IMR-90 (cell line): ENCODE results near the gene COG4. TPM values are rescaled to one million over a fixed set of nuclear protein-coding genes. Genes with fewer than 3 reads are reported as not detected.
A peak's percentile ranks its signal among the peaks of the same experiment; 100 is the strongest.

Source experiments
- ATAC-seq: fragments of 200-7000 bp; cut with Tn5 transposase; 2 replicates; pipeline ENCODE4 v1.9.1; 2020; ENCODE audit warnings: low read depth, mild to moderate bottlenecking, moderate library complexity
- Bru-seq: library from RNA; stranded (reverse); fragments of 400-500 nt; gene quantifications from one replicate; lab custom pipeline; 2021; lab: Mats Ljungman, UMichigan
- BruChase-seq, 2 experiments: library from RNA; stranded (reverse); fragments of 400-500 nt; gene quantifications; one replicate each; lab custom pipeline; 2021; lab: Mats Ljungman, UMichigan
- BruUV-seq: library from RNA; stranded (reverse); fragments of 400-500 nt; replicated peaks from 2 replicates; lab custom pipeline; 2021; lab: Mats Ljungman, UMichigan
- CTCF ChIA-PET: fragments of 300-600 bp; formaldehyde crosslinking; extraction: SDS; loops from one replicate; lab custom pipeline; 2021; ENCODE audit warnings: antibody characterized with exemption; lab: Yijun Ruan, JAX
- POLR2A ChIA-PET: fragments of 300-600 bp; sonication (Branson Sonifier 250); formaldehyde crosslinking; loops from one replicate; lab custom pipeline; 2022; ENCODE audit warnings: antibody characterized with exemption; ENCODE audit not compliant: unreplicated experiment; lab: Charles Lee
- DNase-seq: peaks from one replicate; pipeline ENCODE4 v3.0.0; 2013
- H2AFZ ChIP-seq: replicated peaks from 2 replicates; pipeline ENCODE3; 2013; ENCODE audit warnings: low read length, mild to moderate bottlenecking; ENCODE audit not compliant: poor library complexity
- H2AK5ac ChIP-seq: 2 replicates; pipeline ENCODE4 v1.6.1; 2013; ENCODE audit warnings: low read depth, low read length, inconsistent platforms
- H2AK9ac ChIP-seq: replicated peaks from 2 replicates; pipeline ENCODE3; 2013; ENCODE audit warnings: mild to moderate bottlenecking, low read depth, low read length, moderate library complexity; ENCODE audit not compliant: poor library complexity
- H2BK120ac ChIP-seq: 2 replicates; pipeline ENCODE4 v1.6.1; 2013; ENCODE audit warnings: low read depth, low read length, inconsistent platforms
- H2BK15ac ChIP-seq: 3 replicates; pipeline ENCODE4 v1.6.1; 2013; ENCODE audit warnings: low read depth, low read length, inconsistent platforms
- H2BK20ac ChIP-seq: 2 replicates; pipeline ENCODE4 v1.6.1; 2013; ENCODE audit warnings: low read depth, mild to moderate bottlenecking, inconsistent platforms, low read length, moderate library complexity
- H2BK5ac ChIP-seq: 2 replicates; pipeline ENCODE4 v1.6.1; 2013; ENCODE audit warnings: mild to moderate bottlenecking, low read depth, low read length, inconsistent platforms; ENCODE audit not compliant: poor library complexity, severe bottlenecking
- H3K14ac ChIP-seq: replicated peaks from 2 replicates; pipeline ENCODE4 v1.6.1; 2013; ENCODE audit warnings: low read depth, low read length, inconsistent platforms
- H3K18ac ChIP-seq: 2 replicates; pipeline ENCODE4 v1.6.1; 2013; ENCODE audit warnings: low read depth, low read length, control low read depth
- H3K23ac ChIP-seq: 2 replicates; pipeline ENCODE4 v1.6.1; 2013; ENCODE audit warnings: low read depth, low read length, inconsistent platforms
- H3K27ac ChIP-seq: 2 replicates; pipeline ENCODE4 v1.5.1; 2013; ENCODE audit warnings: mild to moderate bottlenecking, control low read depth, low read length; ENCODE audit not compliant: insufficient read depth
- H3K27me3 ChIP-seq: 2 replicates; pipeline ENCODE4 v1.6.1; 2013; ENCODE audit warnings: low read length; ENCODE audit not compliant: control insufficient read depth, insufficient read depth
- H3K36me3 ChIP-seq: 2 replicates; pipeline ENCODE4 v1.6.1; 2013; ENCODE audit warnings: low read length, mixed read lengths; ENCODE audit not compliant: control insufficient read depth, insufficient read depth
- H3K4ac ChIP-seq: 2 replicates; pipeline ENCODE4 v1.6.1; 2013; ENCODE audit warnings: low read depth, low read length, inconsistent platforms
- H3K4me1 ChIP-seq: 2 replicates; pipeline ENCODE4 v1.6.1; 2013; ENCODE audit warnings: low read length, mixed read lengths; ENCODE audit not compliant: control insufficient read depth, insufficient read depth
- H3K4me2 ChIP-seq: 2 replicates; pipeline ENCODE4 v1.6.1; 2013; ENCODE audit warnings: low read depth, mild to moderate bottlenecking, control low read depth, low read length, moderate library complexity
- H3K4me3 ChIP-seq: 2 replicates; pipeline ENCODE4 v1.5.1; 2013; ENCODE audit warnings: low read depth, mild to moderate bottlenecking, control low read depth, low read length, moderate library complexity; ENCODE audit not compliant: insufficient read depth
- H3K56ac ChIP-seq: 2 replicates; pipeline ENCODE4 v1.6.1; 2013; ENCODE audit warnings: low read length, inconsistent platforms; ENCODE audit not compliant: insufficient read depth; ENCODE audit errors: extremely low read depth
- H3K79me1 ChIP-seq, 2 experiments: 2 replicates each; pipeline ENCODE4 v1.6.1; 2013; ENCODE audit warnings: low read length in 2 of 2, inconsistent platforms in 1 of 2, low read depth in 1 of 2
- H3K9ac ChIP-seq: 2 replicates; pipeline ENCODE4 v1.6.1; 2013; ENCODE audit warnings: low read depth, low read length, control low read depth
- H3K9me1 ChIP-seq: 2 replicates; pipeline ENCODE4 v1.6.1; 2013; ENCODE audit warnings: low read length, inconsistent platforms; ENCODE audit not compliant: insufficient read depth
- H3K9me3 ChIP-seq: 2 replicates; pipeline ENCODE4 v1.6.1; 2013; ENCODE audit warnings: low read length; ENCODE audit not compliant: control insufficient read depth, insufficient read depth
- H4K20me1 ChIP-seq: 2 replicates; pipeline ENCODE4 v1.6.1; 2013; ENCODE audit warnings: low read length, inconsistent platforms; ENCODE audit not compliant: insufficient read depth
- H4K5ac ChIP-seq: 2 replicates; pipeline ENCODE4 v1.6.1; 2013; ENCODE audit warnings: mild to moderate bottlenecking, low read depth, low read length, control low read depth
- H4K8ac ChIP-seq, 2 experiments: 2 replicates each; pipeline ENCODE4 v1.6.1; 2013; ENCODE audit warnings: low read depth in 2 of 2, low read length in 2 of 2, control low read depth in 1 of 2, inconsistent platforms in 1 of 2
- H4K91ac ChIP-seq: 2 replicates; pipeline ENCODE4 v1.6.1; 2013; ENCODE audit warnings: low read depth, low read length, inconsistent platforms; ENCODE audit not compliant: insufficient read depth
- BHLHE40 ChIP-seq: fragments of 150-350 bp; IDR thresholded peaks from 2 replicates; pipeline ENCODE4 v1.6.1; 2016; ENCODE audit warnings: mild to moderate bottlenecking, low read depth, low read length
- FOS ChIP-seq: fragments of 150-350 bp; IDR thresholded peaks from 2 replicates; pipeline ENCODE4 v1.6.1; 2016; ENCODE audit warnings: low read depth, low read length
- MAZ ChIP-seq: IDR thresholded peaks from 2 replicates; pipeline ENCODE4 v1.6.1; 2012; ENCODE audit warnings: low read depth, mild to moderate bottlenecking, low read length, improper control_type of control experiment, moderate library complexity, borderline replicate concordance
- RAD21 ChIP-seq: IDR thresholded peaks from 2 replicates; pipeline ENCODE4 v1.6.1; 2012; ENCODE audit warnings: low read length, improper control_type of control experiment
- RCOR1 ChIP-seq: IDR thresholded peaks from 2 replicates; pipeline ENCODE4 v1.6.1; 2012; ENCODE audit warnings: mild to moderate bottlenecking, low read length, improper control_type of control experiment; ENCODE audit not compliant: insufficient replicate concordance
- RFX5 ChIP-seq: IDR thresholded peaks from 2 replicates; pipeline ENCODE4 v1.8.0; 2012; ENCODE audit warnings: low read depth, mild to moderate bottlenecking, low read length, moderate library complexity
- SMC3 ChIP-seq: fragments of 150-350 bp; IDR thresholded peaks from 2 replicates; pipeline ENCODE4 v1.6.1; 2016; ENCODE audit warnings: low read depth, mild to moderate bottlenecking, antibody characterized with exemption, low read length, moderate library complexity
- WGBS, 2 experiments: methylation state at CpG; one replicate each; pipeline versions ENCODE4 v1.1.5 to v1.1.7; 2013; ENCODE audit warnings: missing lambda C conversion rate in 2 of 2; ENCODE audit not compliant: insufficient read length in 1 of 2; ENCODE audit errors: extremely low coverage in 2 of 2; 5-methylcytosine and 5-hydroxymethylcytosine counted together
- dilution Hi-C: fragments of 300-500 bp; cut with HindIII; formaldehyde crosslinking; loops from one replicate; pipeline ENCODE4 v1.14.3; 2018; ENCODE audit warnings: low sequenced_read_pairs; ENCODE audit not compliant: unreplicated experiment
- in situ Hi-C: fragments of 300-500 bp; cut with MboI; formaldehyde crosslinking; loops from 3 replicates; pipeline ENCODE4 v1.14.3; 2019; ENCODE audit warnings: low sequenced_read_pairs, inconsistent platforms, mixed read lengths
- intact Hi-C: fragments of 100-400 bp; cut with micrococcal nuclease; formaldehyde crosslinking; loops from 2 replicates; pipeline ENCODE4 v1.10.0; 2022
- long read RNA-seq: library from polyadenylated mRNA; unstranded; transcript quantifications from one replicate; pipeline ENCODE4 v2.0.0, GENCODE V29; 2021; ENCODE audit not compliant: unreplicated experiment
- polyA plus RNA-seq, 3 experiments: library from polyadenylated mRNA; depleted of rRNA; stranded (reverse); fragments of >200 nt; gene quantifications; 2 replicates each; pipeline ENCODE4 v1.2.3, GENCODE V29; 2012; ENCODE audit warnings: low replicate concordance in 1 of 3
- total RNA-seq: library from RNA; depleted of rRNA; stranded (reverse); fragments of >200 nt; gene quantifications from 2 replicates; pipeline ENCODE4 v1.2.3, GENCODE V29; 2012; rRNA removed
- TF ChIP-seq, protein P1 (sequence below): fragments of 150-350 bp; IDR thresholded peaks from 2 replicates; pipeline ENCODE4 v1.6.1; 2016; ENCODE audit warnings: low read depth, mild to moderate bottlenecking, low read length, moderate library complexity, borderline replicate concordance
- TF ChIP-seq, protein P2 (sequence below): fragments of 150-350 bp; IDR thresholded peaks from 2 replicates; pipeline ENCODE4 v1.6.1; 2017; ENCODE audit warnings: mild to moderate bottlenecking, antibody characterized with exemption, low read length, low read depth

COG4 gene
- total RNA-seq (85.0 and 96.1 TPM in 2 replicates), polyA plus RNA-seq (2012; rRNA removed) (47.5 and 49.7 TPM in 2 replicates), Bru-seq, nascent RNA (percentile 61 among the genes with signal in this experiment), BruChase-seq, experiment 1, labeled RNA remaining after a 6-hour chase (percentile 78 among the genes with signal in this experiment), BruChase-seq, experiment 2, labeled RNA remaining after a 2-hour chase (percentile 62 among the genes with signal in this experiment)
- polyA plus RNA-seq (2012; cell fraction: cytosol; rRNA removed), result 71.3 and 112 TPM in 2 replicates
- 77.5 and 117 TPM in 2 replicates for polyA plus RNA-seq (2012; cell fraction: nucleus; rRNA removed; ENCODE audit: low replicate concordance)
- long read RNA-seq, transcript COG4-201 (19 exons, 2,833 nt), result major isoform, 106 of 148 reads
- long read RNA-seq, partial matches to known transcripts, result 10 of 148 reads
- long read RNA-seq, other reads (novel, unspliced or antisense), result 30 of 148 reads

DNA sequence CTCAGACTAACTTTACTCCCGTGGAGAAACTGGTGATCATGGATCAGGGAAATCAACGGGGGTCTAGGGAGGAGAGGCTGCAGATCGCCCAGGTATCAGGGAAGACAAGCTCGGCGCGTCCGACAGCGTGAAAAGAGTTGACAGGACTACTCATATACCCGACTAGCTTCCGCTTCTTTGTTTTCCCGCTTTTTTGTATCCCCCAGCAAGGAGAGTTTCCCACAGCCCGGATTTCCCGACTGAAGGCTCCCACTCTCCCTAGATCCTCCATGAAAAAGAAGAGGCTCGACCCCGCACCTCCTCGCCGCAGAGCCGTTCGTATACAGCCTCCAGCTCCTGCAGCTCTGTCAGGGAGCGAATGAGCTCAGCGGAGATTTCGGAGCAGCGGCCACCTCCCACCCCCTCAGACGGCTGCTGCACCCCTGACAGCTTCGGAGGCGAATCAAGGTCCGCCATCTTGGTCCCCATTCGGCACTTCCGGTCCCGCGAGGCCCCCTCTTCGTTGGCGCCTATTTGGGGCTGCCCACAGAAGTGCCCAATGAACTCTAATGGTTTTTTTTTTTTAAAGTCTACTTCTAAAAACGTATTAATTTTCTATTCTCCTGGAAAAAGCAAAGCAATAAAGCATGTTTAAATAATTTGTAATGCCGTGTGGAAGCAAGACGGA is at the start of gene COG4:
Gene COG4 (minus strand): TSS at position 479 of the 667 bp plus-strand sequence. CDS start 11 bp downstream, at position 468.
- WGBS, 2 experiments, result 0% methylated on average over 10 of the region's 36 CpGs; no CpG with 5 or more reads in 1 of the 2 experiments
- TF ChIP-seq SMC3, result no peak
- TF ChIP-seq, protein P1, sequence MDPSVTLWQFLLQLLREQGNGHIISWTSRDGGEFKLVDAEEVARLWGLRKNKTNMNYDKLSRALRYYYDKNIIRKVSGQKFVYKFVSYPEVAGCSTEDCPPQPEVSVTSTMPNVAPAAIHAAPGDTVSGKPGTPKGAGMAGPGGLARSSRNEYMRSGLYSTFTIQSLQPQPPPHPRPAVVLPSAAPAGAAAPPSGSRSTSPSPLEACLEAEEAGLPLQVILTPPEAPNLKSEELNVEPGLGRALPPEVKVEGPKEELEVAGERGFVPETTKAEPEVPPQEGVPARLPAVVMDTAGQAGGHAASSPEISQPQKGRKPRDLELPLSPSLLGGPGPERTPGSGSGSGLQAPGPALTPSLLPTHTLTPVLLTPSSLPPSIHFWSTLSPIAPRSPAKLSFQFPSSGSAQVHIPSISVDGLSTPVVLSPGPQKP, result 0 out of 2 replicates have a peak, but pooled peaks have one; percentile 76
- TF ChIP-seq RAD21, result no peak
- no peak for TF ChIP-seq FOS
- TF ChIP-seq RFX5, result no peak
- no peak for TF ChIP-seq RCOR1
- peak; percentile 55; the same call in 1 of the 2 replicates for TF ChIP-seq MAZ
- TF ChIP-seq, protein P2, sequence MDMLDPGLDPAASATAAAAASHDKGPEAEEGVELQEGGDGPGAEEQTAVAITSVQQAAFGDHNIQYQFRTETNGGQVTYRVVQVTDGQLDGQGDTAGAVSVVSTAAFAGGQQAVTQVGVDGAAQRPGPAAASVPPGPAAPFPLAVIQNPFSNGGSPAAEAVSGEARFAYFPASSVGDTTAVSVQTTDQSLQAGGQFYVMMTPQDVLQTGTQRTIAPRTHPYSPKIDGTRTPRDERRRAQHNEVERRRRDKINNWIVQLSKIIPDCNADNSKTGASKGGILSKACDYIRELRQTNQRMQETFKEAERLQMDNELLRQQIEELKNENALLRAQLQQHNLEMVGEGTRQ, result no peak
- no peak for TF ChIP-seq BHLHE40
- peak; percentile 79 for DNase-seq

More for the DNA sequence above, at the start of gene COG4:
- intact Hi-C loops (loop anchor here (1.0 kb wide), 1 partner anchor 142 kb away; no protein-coding TSS in a partner anchor), dilution Hi-C loops (no loop called here), in situ Hi-C loops (no loop called here)
- ChIA-PET CTCF (interaction anchor here (0.6 kb wide), 1 partner anchor 34 kb away, joined by 5 read pairs; no protein-coding TSS in a partner anchor), POLR2A (no interaction called here)
- Histone ChIP-seq H2BK15ac (no peak within 1 kb of the TSS; the same call in 2 of the 3 replicates), H3K18ac (peak within 1 kb of the TSS; percentile 8), H2AK5ac (peak within 1 kb of the TSS; percentile 93), H2AFZ (peak within 1 kb of the TSS; percentile 89), H2BK20ac (no peak within 1 kb of the TSS), H2BK120ac (peak within 1 kb of the TSS; percentile 45; the same call in 1 of the 2 replicates), H4K5ac (peak within 1 kb of the TSS; percentile 52), H3K4me3 (peak within 1 kb of the TSS; percentile 63), H4K91ac (peak within 1 kb of the TSS; percentile 94), H3K4me1 (peaks cover 3% of the 10 kb centered on the region; the same call in 1 of the 2 replicates), H4K8ac (peak within 1 kb of the TSS; percentile 98), H3K23ac (peak within 1 kb of the TSS; percentile 91), H3K27me3 (no peaks in the 10 kb centered on the region), H3K9me1 (peaks cover 3% of the 10 kb centered on the region), H2AK9ac (peak within 1 kb of the TSS; percentile 98), H3K9ac (peak within 1 kb of the TSS; percentile 94), H3K14ac (peak within 1 kb of the TSS; percentile 96), H3K4me2 (peak within 1 kb of the TSS; percentile 87), H2BK5ac (peak within 1 kb of the TSS; percentile 64), H3K36me3 (peaks cover 8% of the 10 kb centered on the region), H3K27ac (peak within 1 kb of the TSS; percentile 79), H3K56ac (peak within 1 kb of the TSS; percentile 95), H3K79me1 (peaks cover 5 to 43% of the 10 kb centered on the region in 2 experiments), H3K9me3 (no peaks in the 10 kb centered on the region), H3K4ac (peak within 1 kb of the TSS; percentile 93), H4K20me1 (peaks cover 31% of the 10 kb centered on the region)
- BruUV-seq, result no TSS peak
- peak; percentile 88 for ATAC-seq
